GM23338 (cell line): Measurements from ENCODE around the gene NOTCH1. TPM values are rescaled to one million over a fixed set of nuclear protein-coding genes. Genes with fewer than 3 reads are reported as not detected.

ENCODE experiments used
- ATAC-seq: fragments of 200-7000 bp; cut with Tn5 transposase; 3 replicates; pipeline ENCODE4 v1.9.1; 2020
- DNase-seq: peaks from one replicate; pipeline ENCODE4 v3.0.0-alpha.2; 2015; ENCODE audit warnings: low spot score
- H2AFZ ChIP-seq: fragments of 200-600 bp; sonication (generic); 2 replicates; pipeline ENCODE4 v1.8.0; 2016; ENCODE audit warnings: antibody characterized with exemption, mild to moderate bottlenecking, moderate library complexity
- H3F3A ChIP-seq: fragments of 200-600 bp; sonication (generic); replicated peaks from 2 replicates; pipeline ENCODE4 v1.8.0; 2017; ENCODE audit warnings: antibody characterized with exemption, mixed run types, low read depth
- H3K27ac ChIP-seq: fragments of 200-600 bp; sonication (generic); 2 replicates; pipeline ENCODE4 v1.6.1; 2016; ENCODE audit warnings: low read depth
- H3K27me3 ChIP-seq: fragments of 200-600 bp; sonication (generic); 2 replicates; pipeline ENCODE4 v1.8.0; 2016; ENCODE audit warnings: mild to moderate bottlenecking, mixed run types, moderate library complexity; ENCODE audit not compliant: insufficient read depth
- H3K36me3 ChIP-seq: fragments of 200-600 bp; sonication (generic); 2 replicates; pipeline ENCODE4 v1.8.0; 2016; ENCODE audit warnings: mild to moderate bottlenecking; ENCODE audit not compliant: insufficient read depth
- H3K4me1 ChIP-seq: fragments of 200-600 bp; sonication (generic); 2 replicates; pipeline ENCODE4 v1.8.0; 2016; ENCODE audit warnings: mild to moderate bottlenecking, moderate library complexity; ENCODE audit not compliant: insufficient read depth
- H3K4me2 ChIP-seq: fragments of 200-600 bp; sonication (generic); 2 replicates; pipeline ENCODE4 v1.7.1; 2017; ENCODE audit warnings: mixed run types
- H3K4me3 ChIP-seq: fragments of 200-600 bp; sonication (generic); 2 replicates; pipeline ENCODE4 v1.6.1; 2016; ENCODE audit warnings: mixed run types
- H3K79me2 ChIP-seq: fragments of 200-600 bp; sonication (generic); replicated peaks from 2 replicates; pipeline ENCODE4 v1.8.0; 2017; ENCODE audit warnings: mild to moderate bottlenecking; ENCODE audit not compliant: insufficient read depth
- H3K9me2 ChIP-seq: fragments of 200-600 bp; sonication (generic); 2 replicates; pipeline ENCODE4 v1.8.0; 2017; ENCODE audit not compliant: insufficient read depth
- H4K20me1 ChIP-seq: fragments of 200-600 bp; sonication (generic); replicated peaks from 2 replicates; pipeline ENCODE4 v1.8.0; 2017; ENCODE audit warnings: mild to moderate bottlenecking; ENCODE audit not compliant: insufficient read depth
- H3K27ac Mint-ChIP-seq: 2 replicates; pipeline ENCODE4 v1.8.0; 2020; ENCODE audit warnings: inconsistent platforms, mild to moderate bottlenecking, moderate library complexity, mixed read lengths
- H3K27me3 Mint-ChIP-seq: 3 replicates; pipeline ENCODE4 v1.8.0; 2022; ENCODE audit warnings: low read depth, mild to moderate bottlenecking, moderate library complexity, mixed read lengths, inconsistent platforms; ENCODE audit not compliant: insufficient read depth, poor library complexity
- H3K36me3 Mint-ChIP-seq: 3 replicates; pipeline ENCODE4 v1.8.0; 2021; ENCODE audit warnings: low read depth, mild to moderate bottlenecking, inconsistent platforms, moderate library complexity, mixed read lengths
- H3K4me1 Mint-ChIP-seq: 3 replicates; pipeline ENCODE4 v1.8.0; 2020; ENCODE audit warnings: mild to moderate bottlenecking, inconsistent platforms, mixed read lengths
- H3K4me3 Mint-ChIP-seq: 3 replicates; pipeline ENCODE4 v1.8.0; 2021; ENCODE audit warnings: moderate library complexity, mild to moderate bottlenecking, inconsistent platforms, mixed read lengths
- H3K9me3 Mint-ChIP-seq: 3 replicates; pipeline ENCODE4 v1.8.0; 2020; ENCODE audit warnings: moderate library complexity, mild to moderate bottlenecking, inconsistent platforms, mixed read lengths
- CREB1 ChIP-seq: fragments of 250-450 bp; sonication (Bioruptor Pico); IDR thresholded peaks from 2 replicates; pipeline ENCODE4 v1.5.0; 2020; ENCODE audit warnings: low read depth, mild to moderate bottlenecking, moderate library complexity
- CTCF ChIP-seq, 2 experiments: fragments of 200-600 bp in 1 of 2; sonication (generic) in 1 of 2; conservative IDR thresholded peaks; 2 replicates each; pipeline versions ENCODE4 v1.5.1 to v1.6.1; 2016 to 2017; ENCODE audit warnings: antibody characterized with exemption in 2 of 2, low read depth in 2 of 2, mild to moderate bottlenecking in 2 of 2, moderate library complexity in 1 of 2
- ETS1 ChIP-seq: IDR thresholded peaks from 2 replicates; pipeline ENCODE4 v1.6.1; 2016; ENCODE audit warnings: antibody characterized with exemption
- EZH2 ChIP-seq: fragments of 200-600 bp; sonication (generic); IDR thresholded peaks from one replicate; pipeline ENCODE4 v1.8.0; 2017; ENCODE audit warnings: antibody characterized with exemption, mild to moderate bottlenecking, low read depth; ENCODE audit not compliant: unreplicated experiment
- EZH2phosphoT487 ChIP-seq: fragments of 200-600 bp; sonication (generic); IDR thresholded peaks from one replicate; pipeline ENCODE4 v1.8.1; 2018; ENCODE audit warnings: antibody characterized with exemption; ENCODE audit not compliant: unreplicated experiment
- JUNB ChIP-seq: IDR thresholded peaks from one replicate; pipeline ENCODE4 v1.6.1; 2016; ENCODE audit warnings: antibody characterized with exemption; ENCODE audit not compliant: unreplicated experiment
- NANOG ChIP-seq: IDR thresholded peaks from 2 replicates; pipeline ENCODE4 v1.6.1; 2016; ENCODE audit warnings: antibody characterized with exemption, borderline replicate concordance
- POLR2AphosphoS5 ChIP-seq: IDR thresholded peaks from 2 replicates; pipeline ENCODE4 v1.6.1; 2016; ENCODE audit warnings: antibody characterized with exemption, low read depth
- STAT1 ChIP-seq: IDR thresholded peaks from one replicate; pipeline ENCODE4 v1.6.1; 2016; ENCODE audit warnings: antibody characterized with exemption; ENCODE audit not compliant: unreplicated experiment
- ZNF114 ChIP-seq: fragments of 250-450 bp; sonication (Bioruptor Pico); IDR thresholded peaks from 2 replicates; pipeline ENCODE4 v1.5.0; 2020; ENCODE audit warnings: mild to moderate bottlenecking, moderate library complexity
- ZNF331 ChIP-seq: fragments of 250-450 bp; sonication (Bioruptor Pico); IDR thresholded peaks from 2 replicates; pipeline ENCODE4 v1.5.0; 2020; ENCODE audit warnings: low read depth, mild to moderate bottlenecking, moderate library complexity
- ZNF462 ChIP-seq: fragments of 250-450 bp; sonication (Bioruptor Pico); IDR thresholded peaks from 2 replicates; pipeline ENCODE4 v1.5.0; 2020; ENCODE audit warnings: mild to moderate bottlenecking, moderate library complexity
- polyA plus RNA-seq: library from polyadenylated mRNA; unstranded; fragments of >200 nt; fragmentation: Nextera tagmentation; extraction: Ambion mirVana; gene quantifications from 2 replicates; pipeline ENCODE4 v1.2.1, GENCODE V29; 2016
- total RNA-seq: library from RNA; depleted of rRNA; stranded (reverse); fragments of >200 nt; shearing (Covaris generic); gene quantifications from 2 replicates; pipeline ENCODE4 v1.2.3, GENCODE V29; 2014

The NOTCH1 gene
- total and polyA plus RNA-seq, 2 experiments from 2014 or later, result 9.9 to 97.2 TPM

DNA sequence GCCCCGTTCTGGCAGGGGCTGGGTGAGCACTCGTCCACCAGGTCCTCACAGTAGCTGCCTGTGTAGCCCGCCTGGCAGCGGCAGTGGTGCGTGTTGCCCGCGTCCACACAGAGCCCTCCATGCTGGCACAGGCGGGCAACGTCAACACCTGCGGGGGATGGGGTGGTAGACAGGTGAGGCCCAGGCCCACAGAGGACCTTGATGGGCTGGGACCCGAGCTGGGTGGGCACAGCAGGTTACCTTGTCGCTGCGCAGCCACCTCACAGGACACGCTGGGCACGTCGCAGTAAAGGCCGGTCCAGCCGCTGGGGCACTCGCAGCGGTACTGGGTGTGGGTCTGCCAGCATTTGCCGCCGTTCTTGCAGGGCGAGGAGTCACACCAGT, 37.9 kb downstream of the NOTCH1 start:
- Mint-ChIP-seq H3K36me3 (peaks cover 43% of the 10 kb centered on the region), H3K27me3 (peaks cover 7% of the 10 kb centered on the region), H3K4me3 (no peak overlapping the region), H3K4me1 (no peaks in the 10 kb centered on the region), H3K9me3 (no peaks in the 10 kb centered on the region), H3K27ac (no peak overlapping the region)
- Histone ChIP-seq H3K79me2 (no peaks in the 10 kb centered on the region), H3K27me3 (no peaks in the 10 kb centered on the region), H4K20me1 (no peaks in the 10 kb centered on the region; the same call in 1 of the 2 replicates), H2AFZ (no peak overlapping the region), H3K36me3 (peaks cover 19% of the 10 kb centered on the region; the same call in 1 of the 2 replicates), H3K4me3 (no peak overlapping the region), H3K4me2 (no peak overlapping the region), H3K9me2 (no peaks in the 10 kb centered on the region), H3F3A (no peaks in the 10 kb centered on the region), H3K27ac (no peak overlapping the region), H3K4me1 (no peaks in the 10 kb centered on the region)
- ATAC-seq (no peak), DNase-seq (no peak)
- TF ChIP-seq NANOG, result no peak

DNA sequence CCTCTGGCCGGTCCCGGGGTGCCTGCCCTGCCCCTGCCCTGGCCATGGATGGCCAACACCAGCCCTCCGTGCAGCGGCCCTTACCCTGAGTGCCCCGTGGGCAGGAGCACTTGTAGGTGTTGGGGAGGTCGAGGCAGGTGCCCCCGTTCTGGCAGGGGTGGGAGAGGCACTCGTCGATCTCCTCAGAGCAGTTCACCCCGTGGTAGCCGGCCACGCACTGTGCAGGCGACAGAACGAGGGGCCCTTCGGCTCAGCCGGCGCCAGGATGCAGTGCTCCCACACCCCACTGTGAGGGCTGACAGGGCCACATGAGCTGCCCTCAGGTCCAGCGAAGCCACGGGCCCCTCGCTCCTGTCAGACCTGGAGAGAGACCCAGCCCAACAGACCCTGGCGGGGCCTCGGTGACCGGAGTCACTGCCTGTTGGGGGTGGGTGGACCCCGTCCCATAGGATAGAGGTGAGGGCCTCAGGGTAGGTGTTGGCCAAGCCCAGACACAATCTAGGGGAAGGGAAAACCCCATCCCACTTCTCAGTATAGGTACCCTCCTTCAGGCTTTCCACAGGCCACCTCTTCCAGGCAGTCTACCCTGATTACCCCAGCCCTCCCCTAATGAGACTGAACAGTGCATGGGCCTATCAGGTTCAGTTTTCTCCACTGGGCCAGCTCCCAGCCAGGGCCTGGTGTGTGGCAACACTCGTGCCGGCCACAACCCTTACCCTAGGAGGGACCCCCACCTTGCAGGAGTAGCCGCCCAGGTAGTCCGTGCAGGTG, 38.4 kb downstream of the NOTCH1 start:
- H3K4me1 ChIP-seq, result no peaks in the 10 kb centered on the region
- H3K36me3 ChIP-seq, result peaks cover 18% of the 10 kb centered on the region; the same call in 1 of the 2 replicates
- no peaks in the 10 kb centered on the region for H3F3A ChIP-seq
- no peak for DNase-seq
- H3K27ac ChIP-seq, result no peak overlapping the region
- Mint-ChIP-seq H3K36me3 (peaks cover 46% of the 10 kb centered on the region), H3K27me3 (peaks cover 8% of the 10 kb centered on the region), H3K4me3 (no peak overlapping the region), H3K9me3 (no peaks in the 10 kb centered on the region), H3K27ac (no peak overlapping the region), H3K4me1 (no peaks in the 10 kb centered on the region; the same call in 2 of the 3 replicates)
- no peak for ATAC-seq
- no peak overlapping the region for H2AFZ ChIP-seq
- H3K9me2 ChIP-seq, result no peaks in the 10 kb centered on the region
- H3K27me3 ChIP-seq, result no peaks in the 10 kb centered on the region
- H3K4me3 ChIP-seq, result no peak overlapping the region
- H3K79me2 ChIP-seq, result no peaks in the 10 kb centered on the region
- no peaks in the 10 kb centered on the region; the same call in 1 of the 2 replicates for H4K20me1 ChIP-seq
- no peak overlapping the region for H3K4me2 ChIP-seq
- TF ChIP-seq NANOG, result no peak
- no peak for TF ChIP-seq EZH2
- TF ChIP-seq STAT1, result no peak
- no peak for TF ChIP-seq CTCF (conservative IDR thresholded peaks at IDR 0.05; ENCODE audit: low read depth in 2 of 2)
- no peak for TF ChIP-seq ZNF331 (CRISPR knock-in tag)
- no peak for TF ChIP-seq ZNF462
- TF ChIP-seq POLR2AphosphoS5, result no peak
- no peak for TF ChIP-seq ZNF114 (CRISPR knock-in tag)
- TF ChIP-seq ETS1, result no peak
- TF ChIP-seq EZH2phosphoT487, result no peak
- TF ChIP-seq CREB1, result no peak
- TF ChIP-seq JUNB, result no peak
